ENCODE results near the gene NKIRAS2.

The NKIRAS2 gene

GRCh38 chr17:42049834-42050392, 30.0 kb downstream of the NKIRAS2 start:
- no peak for DNase-seq (ENCODE audit: extremely low spot score)
- no peak for TF ChIP-seq CTCF (IDR thresholded peaks at IDR 0.05; ENCODE audit: control extremely low read depth, extremely low read depth, low read depth, missing control alignments)
- POLR2A ChIA-PET: no interaction called here
- CTCF ChIA-PET: interaction anchor here (0.6 to 1.7 kb wide), 8 partner anchors 9 to 272 kb away, joined by 3 to 12 read pairs (median 6); partner anchors contain the start of gene NKIRAS2

- ChIA-PET POLR2A (no interaction called here), CTCF (interaction anchor here (1.1 to 1.7 kb wide), 8 partner anchors 10 to 80 kb away, joined by 3 to 12 read pairs (median 6); partner anchors contain the start of gene NKIRAS2)
- peak; percentile 85 for DNase-seq (ENCODE audit: extremely low spot score)
- peak; percentile 58 for TF ChIP-seq CTCF (IDR thresholded peaks at IDR 0.05; ENCODE audit: control extremely low read depth, extremely low read depth, low read depth, missing control alignments)
Measured at GRCh38 chr17:42050393-42051012, 30.6 kb downstream of the NKIRAS2 start, which contains the start of gene C17orf113. Gene C17orf113, minus strand, starts transcription at chr17:42050601. Its CDS starts 7,225 bp downstream, at chr17:42043376.

GRCh38 chr17:42051013-42051400, 31.1 kb downstream of the NKIRAS2 start:
- DNase-seq (ENCODE audit: extremely low spot score): no peak
- ChIA-PET POLR2A (no interaction called here), CTCF (interaction anchor here (0.8 to 1.3 kb wide), 7 partner anchors 10 to 79 kb away, joined by 3 to 7 read pairs (median 4); partner anchors contain the start of gene NKIRAS2)
- TF ChIP-seq CTCF (IDR thresholded peaks at IDR 0.05; ENCODE audit: control extremely low read depth, extremely low read depth, low read depth, missing control alignments): no peak

- TF ChIP-seq CTCF (IDR thresholded peaks at IDR 0.05; ENCODE audit: control extremely low read depth, extremely low read depth, low read depth, missing control alignments): no peak
- POLR2A ChIA-PET: no interaction called here
- DNase-seq (ENCODE audit: extremely low spot score): no peak
- CTCF ChIA-PET: interaction anchor here (0.8 to 1.3 kb wide), 7 partner anchors 11 to 78 kb away, joined by 3 to 7 read pairs (median 4); partner anchors contain the start of gene NKIRAS2
Measured at GRCh38 chr17:42051645-42052044, 31.8 kb downstream of the NKIRAS2 start.

- ChIA-PET CTCF (interaction anchor here (5.0 kb wide), 1 partner anchor 16 kb away, joined by 32 read pairs; no protein-coding TSS in a partner anchor), POLR2A (no interaction called here)
- no peak for TF ChIP-seq CTCF (IDR thresholded peaks at IDR 0.05; ENCODE audit: control extremely low read depth, extremely low read depth, low read depth, missing control alignments)
- DNase-seq (ENCODE audit: extremely low spot score): no peak
Measured at GRCh38 chr17:42052346-42052877, 32.5 kb downstream of the NKIRAS2 start.

- no peak for TF ChIP-seq CTCF (IDR thresholded peaks at IDR 0.05; ENCODE audit: control extremely low read depth, extremely low read depth, low read depth, missing control alignments)
- POLR2A ChIA-PET: no interaction called here
- CTCF ChIA-PET: interaction anchor here (1.0 to 5.0 kb wide), 3 partner anchors 14 to 34 kb away, joined by 3 to 32 read pairs (median 3); partner anchors contain the start of gene NKIRAS2
Measured at GRCh38 chr17:42053731-42054500, 34.0 kb downstream of the NKIRAS2 start.

More at GRCh38 chr17:42053731-42054500, 34.0 kb downstream of the NKIRAS2 start:
- DNase-seq (ENCODE audit: extremely low spot score): no peak
